ENCODE results near the gene IL22. TPM values are rescaled to one million over a fixed set of nuclear protein-coding genes. Genes with fewer than 3 reads are reported as not detected.

The IL22 gene
- total RNA-seq, 3 donors from 2014 or later = not detected

- H3K4me1 ChIP-seq (ENCODE audit: low read depth) = no peaks in the 10 kb centered on the region
- H3K9me3 ChIP-seq = no peaks in the 10 kb centered on the region
- H3K4me3 ChIP-seq = no peak overlapping the region
- DNase-seq (no peak), ATAC-seq (no peak)
- TF ChIP-seq CTCF (IDR thresholded peaks at IDR 0.05) = no peak
- intact Hi-C loops (cut with DNase I, micrococcal nuclease) = no loop called here
- H3K36me3 ChIP-seq (ENCODE audit: low read depth) = no peaks in the 10 kb centered on the region
These were observed 38.1 kb upstream of the IL22 start for GRCh38 chr12:68291396-68292036.

GRCh38 chr12:68290126-68290525 lies 36.7 kb upstream of the IL22 start:
- intact Hi-C loops (cut with DNase I, micrococcal nuclease) = no loop called here
- Histone ChIP-seq H3K4me3 (no peak overlapping the region), H3K36me3 (ENCODE audit: low read depth) (no peaks in the 10 kb centered on the region), H3K4me1 (ENCODE audit: low read depth) (no peaks in the 10 kb centered on the region), H3K9me3 (no peaks in the 10 kb centered on the region)
- DNase-seq (no peak), ATAC-seq (peak; percentile 59)
- no peak for TF ChIP-seq CTCF (IDR thresholded peaks at IDR 0.05)

- no peaks in the 10 kb centered on the region for H3K9me3 ChIP-seq
- TF ChIP-seq CTCF (IDR thresholded peaks at IDR 0.05) = no peak
- intact Hi-C loops (cut with DNase I, micrococcal nuclease) = no loop called here
- no peaks in the 10 kb centered on the region for H3K4me1 ChIP-seq (ENCODE audit: low read depth)
- no peaks in the 10 kb centered on the region for H3K36me3 ChIP-seq (ENCODE audit: low read depth)
- ATAC-seq (no peak), DNase-seq (no peak)
- no peak overlapping the region for H3K4me3 ChIP-seq
These were observed 33.7 kb upstream of the IL22 start for GRCh38 chr12:68287106-68287505.

- ATAC-seq = no peak
These were observed 33.0 kb upstream of the IL22 start for GRCh38 chr12:68286396-68286795.

GRCh38 chr12:68285541-68285940 lies 32.1 kb upstream of the IL22 start:
- TF ChIP-seq CTCF (IDR thresholded peaks at IDR 0.05) = no peak
- intact Hi-C loops (cut with DNase I, micrococcal nuclease) = no loop called here
- no peaks in the 10 kb centered on the region for H3K9me3 ChIP-seq
- no peak for ATAC-seq
- no peak for DNase-seq
- H3K36me3 ChIP-seq (ENCODE audit: low read depth) = no peaks in the 10 kb centered on the region
- no peak overlapping the region for H3K4me3 ChIP-seq
- no peaks in the 10 kb centered on the region for H3K4me1 ChIP-seq (ENCODE audit: low read depth)

More at GRCh38 chr12:68286396-68286795, 33.0 kb upstream of the IL22 start:
- H3K9me3 ChIP-seq = no peaks in the 10 kb centered on the region
- no peaks in the 10 kb centered on the region for H3K36me3 ChIP-seq (ENCODE audit: low read depth)
- no peak for DNase-seq
- H3K4me3 ChIP-seq = no peak overlapping the region
- intact Hi-C loops (cut with DNase I, micrococcal nuclease) = no loop called here
- H3K4me1 ChIP-seq (ENCODE audit: low read depth) = no peaks in the 10 kb centered on the region
- no peak for TF ChIP-seq CTCF (IDR thresholded peaks at IDR 0.05)

Data from mucosa of descending colon (tissue), 3 donors.